Transverse colon (tissue), 4 donors: Measurements from ENCODE around the gene PLCL1. TPM values are rescaled to one million over a fixed set of nuclear protein-coding genes. Genes with fewer than 3 reads are reported as not detected.

Experiments used
- DNase-seq: peaks from one replicate; pipeline ENCODE4 v3.0.0-alpha.2; 2019
- H3K27ac ChIP-seq, 4 donors: fragments of 200-600 bp; sonication (generic); 2 replicates each; pipeline ENCODE4 v1.5.1; 2016 to 2018; ENCODE audit warnings: inconsistent platforms in 4 of 4
- H3K27me3 ChIP-seq: fragments of 200-600 bp; sonication (generic); 2 replicates; pipeline ENCODE4 v1.5.1; 2017; ENCODE audit warnings: inconsistent platforms
- H3K36me3 ChIP-seq, 4 donors: fragments of 200-600 bp; sonication (generic); 2 replicates each; pipeline ENCODE4 v1.5.1; 2017 to 2019; ENCODE audit warnings: inconsistent platforms in 4 of 4
- H3K4me1 ChIP-seq, 4 donors: fragments of 200-600 bp; sonication (generic); 2 replicates each; pipeline ENCODE4 v1.5.1; 2017 to 2020; ENCODE audit warnings: inconsistent platforms in 4 of 4
- H3K4me3 ChIP-seq, 4 donors: fragments of 200-600 bp; sonication (generic); 1 replicate in 1 of 4; 2 replicates in 3 of 4; pipeline versions ENCODE4 v1.5.1 to v1.6.1; 2017 to 2019; ENCODE audit warnings: inconsistent platforms in 4 of 4
- H3K9me3 ChIP-seq, 2 donors: fragments of 200-600 bp; sonication (generic); 2 replicates each; pipeline ENCODE4 v1.5.1; 2017 to 2019; ENCODE audit warnings: inconsistent platforms in 2 of 2
- EP300 ChIP-seq: sonication (generic); formaldehyde crosslinking; IDR thresholded peaks from one replicate; pipeline ENCODE4 v1.6.1; 2017; ENCODE audit warnings: antibody characterized with exemption, low read depth
- POLR2A ChIP-seq: fragments of 450-650 bp; IDR thresholded peaks from one replicate; pipeline ENCODE4 v1.6.1; 2016; ENCODE audit warnings: antibody characterized with exemption, mild to moderate bottlenecking, moderate library complexity
- POLR2AphosphoS5 ChIP-seq, 3 donors: sonication (generic); formaldehyde crosslinking; IDR thresholded peaks; one replicate each; pipeline ENCODE4 v1.6.1; 2016; ENCODE audit warnings: antibody characterized with exemption in 3 of 3
- WGBS, 2 donors: methylation state at CpG; one replicate each; pipeline ENCODE4 v1.1.5; 2018; ENCODE audit warnings: low coverage in 1 of 2; 5-methylcytosine and 5-hydroxymethylcytosine counted together
- in situ Hi-C, 4 donors: fragments of 200-750 bp; cut with MboI; loops; one replicate each; pipeline versions ENCODE4 v1.15.0 to v1.15.1; 2017; ENCODE audit warnings: low sequenced_read_pairs in 3 of 4, low pct_ligation_motif_present in 1 of 4, low pct_unique_long_range_greater_than_20kb in 1 of 4
- intact Hi-C: fragments of 100-400 bp; cut with DNase I; formaldehyde crosslinking; loops from one replicate; pipeline ENCODE4 v1.15.1; 2023; ENCODE audit warnings: low total_unique reads
- total RNA-seq, 4 donors: library from RNA; depleted of rRNA; stranded (reverse); fragments of >200 nt; gene quantifications; one replicate each; pipeline ENCODE4 v1.1.0, GENCODE V29; 2016
- TF ChIP-seq, protein P1 (sequence below), 5 experiments: fragments of 200-600 bp in 3 of 5; fragments of 450-650 bp in 2 of 5; sonication (generic) in 3 of 5; IDR thresholded peaks; 1 replicate in 2 of 5; 2 replicates in 3 of 5; pipeline ENCODE4 v1.5.1; 2016 to 2017; ENCODE audit warnings: antibody characterized with exemption in 5 of 5, inconsistent platforms in 3 of 5, mild to moderate bottlenecking in 2 of 5, moderate library complexity in 1 of 5

PLCL1 gene
- total RNA-seq, 4 donors from 2014 or later = 0.20 to 7.1 (median 5.3) TPM

DNA sequence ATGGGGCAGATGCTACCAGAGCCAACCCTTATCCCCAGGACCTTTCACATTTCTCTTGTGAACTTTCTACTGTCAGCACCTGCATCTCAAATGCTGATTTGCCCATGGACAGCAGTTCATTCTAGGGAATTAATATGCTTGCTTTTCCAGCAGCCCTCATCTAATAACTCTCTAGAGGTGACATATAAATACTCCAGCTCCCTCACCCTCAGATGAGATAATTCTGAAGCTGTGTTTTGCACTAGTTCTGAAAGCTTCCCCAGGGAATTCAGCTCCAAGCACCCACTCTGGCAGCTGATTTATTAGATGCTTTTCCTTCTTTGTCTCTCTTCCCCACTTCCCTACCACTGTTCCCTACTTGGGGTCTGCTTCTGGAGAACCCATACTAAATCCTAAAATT lies 62.1 kb downstream of the PLCL1 start:
- no peak overlapping the region for H3K27ac ChIP-seq
- TF ChIP-seq, protein P1, sequence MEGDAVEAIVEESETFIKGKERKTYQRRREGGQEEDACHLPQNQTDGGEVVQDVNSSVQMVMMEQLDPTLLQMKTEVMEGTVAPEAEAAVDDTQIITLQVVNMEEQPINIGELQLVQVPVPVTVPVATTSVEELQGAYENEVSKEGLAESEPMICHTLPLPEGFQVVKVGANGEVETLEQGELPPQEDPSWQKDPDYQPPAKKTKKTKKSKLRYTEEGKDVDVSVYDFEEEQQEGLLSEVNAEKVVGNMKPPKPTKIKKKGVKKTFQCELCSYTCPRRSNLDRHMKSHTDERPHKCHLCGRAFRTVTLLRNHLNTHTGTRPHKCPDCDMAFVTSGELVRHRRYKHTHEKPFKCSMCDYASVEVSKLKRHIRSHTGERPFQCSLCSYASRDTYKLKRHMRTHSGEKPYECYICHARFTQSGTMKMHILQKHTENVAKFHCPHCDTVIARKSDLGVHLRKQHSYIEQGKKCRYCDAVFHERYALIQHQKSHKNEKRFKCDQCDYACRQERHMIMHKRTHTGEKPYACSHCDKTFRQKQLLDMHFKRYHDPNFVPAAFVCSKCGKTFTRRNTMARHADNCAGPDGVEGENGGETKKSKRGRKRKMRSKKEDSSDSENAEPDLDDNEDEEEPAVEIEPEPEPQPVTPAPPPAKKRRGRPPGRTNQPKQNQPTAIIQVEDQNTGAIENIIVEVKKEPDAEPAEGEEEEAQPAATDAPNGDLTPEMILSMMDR (IDR thresholded peaks at IDR 0.05) = no peak
- TF ChIP-seq POLR2AphosphoS5 (IDR thresholded peaks at IDR 0.05) (no peak), EP300 (no peak), POLR2A (no peak)
- H3K4me1 ChIP-seq = peaks cover 0 to 4% (median 0%) of the 10 kb centered on the region in 4 donors
- no peaks in the 10 kb centered on the region for H3K27me3 ChIP-seq
- in situ Hi-C loops (no loop called here), intact Hi-C loops (no loop called here)
- DNase-seq = no peak
- H3K4me3 ChIP-seq = no peak overlapping the region
- H3K36me3 ChIP-seq = no peaks in the 10 kb centered on the region
- no peaks in the 10 kb centered on the region for H3K9me3 ChIP-seq

DNA sequence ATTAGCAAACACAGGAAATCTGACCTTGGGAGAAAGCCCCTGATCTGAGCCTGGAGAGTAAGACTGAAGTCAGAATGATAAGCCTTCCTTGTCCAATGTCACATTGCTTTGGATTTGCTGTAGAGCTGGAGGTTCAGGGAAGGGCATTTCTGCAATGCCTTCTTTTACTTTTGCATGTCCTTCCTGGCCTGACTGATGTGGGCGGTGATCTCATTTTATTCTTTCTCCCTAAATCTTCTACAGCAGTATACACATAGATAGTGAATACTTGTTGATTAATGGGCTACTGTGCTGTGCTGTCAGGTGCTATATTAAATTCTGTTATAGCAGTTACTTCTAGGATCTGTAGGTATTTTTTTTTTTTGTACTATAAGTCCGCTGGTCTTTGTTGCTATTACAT lies 62.6 kb downstream of the PLCL1 start:
- no peak overlapping the region for H3K4me3 ChIP-seq
- no peaks in the 10 kb centered on the region for H3K27me3 ChIP-seq
- no peak for DNase-seq
- TF ChIP-seq EP300 = no peak
- no peak for TF ChIP-seq POLR2AphosphoS5 (IDR thresholded peaks at IDR 0.05)
- no peak for TF ChIP-seq POLR2A
- H3K27ac ChIP-seq = no peak overlapping the region
- no peaks in the 10 kb centered on the region for H3K9me3 ChIP-seq
- no peaks in the 10 kb centered on the region for H3K36me3 ChIP-seq
- intact Hi-C loops = no loop called here
- in situ Hi-C loops = no loop called here
- peaks cover 0 to 4% (median 0%) of the 10 kb centered on the region in 4 donors for H3K4me1 ChIP-seq
- 92 to 99% methylated on average over 2 of the region's 2 CpGs for WGBS, 2 donors

- Histone ChIP-seq H3K9me3 (no peaks in the 10 kb centered on the region), H3K36me3 (no peaks in the 10 kb centered on the region), H3K27ac (no peak overlapping the region), H3K4me1 (peaks cover 0 to 4% (median 0%) of the 10 kb centered on the region in 4 donors), H3K4me3 (no peak overlapping the region), H3K27me3 (no peaks in the 10 kb centered on the region)
- intact Hi-C loops (no loop called here), in situ Hi-C loops (no loop called here)
- WGBS, 2 donors = 65 to 82% methylated on average over 3 of the region's 3 CpGs
- TF ChIP-seq, protein P1 (IDR thresholded peaks at IDR 0.05) = no peak
- no peak for TF ChIP-seq POLR2AphosphoS5 (IDR thresholded peaks at IDR 0.05)
- no peak for TF ChIP-seq EP300
- no peak for TF ChIP-seq POLR2A
- DNase-seq = no peak
These were observed 63.2 kb downstream of the PLCL1 start for GRCh38 chr2:197867624-197868023.

- Histone ChIP-seq H3K27me3 (no peaks in the 10 kb centered on the region), H3K36me3 (no peaks in the 10 kb centered on the region), H3K9me3 (no peaks in the 10 kb centered on the region), H3K27ac (no peak overlapping the region), H3K4me3 (no peak overlapping the region), H3K4me1 (peaks cover 0 to 4% (median 0%) of the 10 kb centered on the region in 4 donors)
- TF ChIP-seq, protein P1 (IDR thresholded peaks at IDR 0.05) = no peak
- TF ChIP-seq POLR2AphosphoS5 (IDR thresholded peaks at IDR 0.05) (no peak), EP300 (no peak), POLR2A (no peak)
- DNase-seq = no peak
- intact Hi-C loops = no loop called here
- in situ Hi-C loops = no loop called here
- 80 to 91% methylated on average over 3 of the region's 3 CpGs for WGBS, 2 donors
These were observed 63.8 kb downstream of the PLCL1 start for GRCh38 chr2:197868206-197868605.

DNA sequence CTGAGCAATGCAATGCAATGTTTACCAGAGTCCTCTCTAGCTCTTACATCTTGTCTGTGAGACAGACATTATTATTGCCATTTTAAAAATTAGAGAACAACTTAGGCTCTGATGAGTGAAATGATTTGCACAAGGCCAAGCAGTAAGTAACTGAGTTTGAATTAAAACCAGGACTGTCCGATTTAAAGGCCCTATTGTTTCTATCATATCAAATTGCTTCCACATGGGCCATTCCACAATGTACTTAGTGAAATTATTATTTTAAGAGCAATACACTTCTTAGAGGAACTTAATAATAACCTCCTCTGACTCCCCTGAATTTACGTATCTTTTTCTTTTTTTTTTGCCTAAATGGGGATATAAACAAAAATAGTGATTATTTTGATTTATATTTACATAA lies 64.6 kb downstream of the PLCL1 start:
- in situ Hi-C loops = no loop called here
- TF ChIP-seq POLR2AphosphoS5 (IDR thresholded peaks at IDR 0.05) (no peak), POLR2A (no peak), EP300 (no peak)
- TF ChIP-seq, protein P1 (IDR thresholded peaks at IDR 0.05) = no peak
- 87 to 89% methylated on average over 2 of the region's 2 CpGs for WGBS, 2 donors
- DNase-seq = no peak
- peaks cover 0 to 4% (median 0%) of the 10 kb centered on the region in 4 donors for H3K4me1 ChIP-seq
- intact Hi-C loops = no loop called here
- H3K27me3 ChIP-seq = no peaks in the 10 kb centered on the region
- no peaks in the 10 kb centered on the region for H3K9me3 ChIP-seq
- H3K4me3 ChIP-seq = no peak overlapping the region
- H3K36me3 ChIP-seq = no peaks in the 10 kb centered on the region
- H3K27ac ChIP-seq = no peak overlapping the region
